Activated T-helper 1 cell treated with anti-CD3 and anti-CD28 coated beads, Interleukin-2, amount 50 U/mL, for 16 hours (primary cell): ENCODE measurements around the gene TSPAN4.

Experiments
- DNase-seq, 2 donors: peaks; one replicate each; pipeline ENCODE4 v3.0.0-alpha.2; 2020; ENCODE audit warnings: low read depth in 1 of 2, low spot score in 1 of 2

Gene TSPAN4

GRCh38 chr11:821512-822371, 20.9 kb upstream of the TSPAN4 start:
- no peak for DNase-seq

- no peak for DNase-seq
Observed at GRCh38 chr11:823441-824291, 19.0 kb upstream of the TSPAN4 start.

- no peak for DNase-seq
Observed at GRCh38 chr11:824292-824880, 18.3 kb upstream of the TSPAN4 start.

- no peak for DNase-seq
Observed at GRCh38 chr11:824942-825341, 17.7 kb upstream of the TSPAN4 start.

DNA sequence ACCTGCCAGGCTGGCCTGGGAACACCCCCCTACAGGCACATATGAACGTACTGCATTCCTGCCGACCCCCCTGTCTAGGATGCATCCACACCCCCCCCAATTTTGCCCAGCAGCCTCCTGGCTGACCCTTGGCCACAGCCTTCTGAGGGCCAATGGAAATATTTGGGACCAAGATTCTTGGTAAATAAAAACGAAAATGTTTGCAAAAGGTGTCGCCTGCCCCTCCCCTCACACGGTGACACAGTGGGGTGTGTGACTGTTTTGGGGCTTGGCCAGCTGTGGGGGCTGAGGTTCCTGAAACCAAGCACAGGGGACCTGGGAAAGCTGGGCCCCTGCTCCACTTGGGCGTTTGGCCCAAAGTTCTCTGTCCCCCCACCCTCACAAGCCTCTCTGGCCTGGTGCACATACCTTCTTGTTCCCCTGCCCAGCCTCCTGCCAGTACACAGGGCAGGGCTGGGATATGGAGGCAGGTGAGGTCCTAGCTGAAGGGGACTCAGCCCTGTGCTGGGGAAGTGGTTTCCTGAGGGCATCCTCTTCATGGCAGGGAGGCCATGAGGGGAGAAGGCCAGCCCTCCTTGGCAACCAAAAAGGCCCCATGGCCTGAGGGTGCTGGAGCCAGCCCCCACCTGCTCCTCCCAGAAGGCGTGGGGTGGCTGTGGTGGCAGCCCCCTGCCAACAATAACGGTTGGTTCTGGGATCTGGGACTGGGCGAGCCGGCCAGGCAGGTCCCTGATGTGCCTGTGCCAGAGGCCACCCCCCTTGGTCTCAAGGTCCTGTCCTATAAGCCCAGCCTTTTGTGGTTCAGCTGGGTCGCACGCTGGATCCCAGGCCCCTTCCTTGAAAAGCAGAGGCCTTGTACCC, 17.1 kb upstream of the TSPAN4 start:
- no peak for DNase-seq

DNA sequence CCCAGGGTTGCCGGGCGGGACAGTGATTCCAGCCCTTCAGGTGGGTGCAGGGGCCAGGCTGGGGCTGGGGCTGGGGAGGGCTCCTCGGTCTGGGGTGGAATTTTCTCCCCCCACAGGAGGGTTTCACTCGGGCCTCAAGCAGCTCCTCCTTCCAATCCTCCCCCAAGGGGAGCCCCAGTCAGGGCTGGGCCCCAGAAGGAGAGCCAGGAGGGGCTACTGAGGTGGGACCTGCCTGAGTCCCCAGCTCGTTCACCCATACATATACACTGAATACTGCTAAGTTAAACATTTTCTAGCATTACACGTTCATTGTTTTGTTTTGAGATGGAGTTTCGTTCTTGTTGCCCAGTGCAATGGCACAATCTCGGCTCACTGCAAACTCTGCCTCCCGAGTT, 16.4 kb upstream of the TSPAN4 start:
- no peak for DNase-seq

DNA sequence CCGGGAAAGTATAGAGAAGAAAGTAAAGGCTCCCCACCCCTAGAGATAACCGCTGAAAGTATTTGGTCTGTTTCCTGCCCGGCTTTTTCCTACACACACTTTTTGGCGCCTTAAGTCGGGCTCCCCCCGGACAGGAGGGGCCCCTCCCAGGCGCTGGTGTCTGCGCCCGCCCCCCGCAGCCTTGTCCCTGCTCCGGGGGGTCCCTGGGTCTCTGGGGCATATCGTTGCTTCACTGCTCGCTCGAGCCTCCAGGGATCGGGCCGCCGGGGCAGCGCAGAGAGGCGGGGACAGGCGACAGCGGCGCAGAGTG, 15.9 kb upstream of the TSPAN4 start:
- no peak for DNase-seq

DNA sequence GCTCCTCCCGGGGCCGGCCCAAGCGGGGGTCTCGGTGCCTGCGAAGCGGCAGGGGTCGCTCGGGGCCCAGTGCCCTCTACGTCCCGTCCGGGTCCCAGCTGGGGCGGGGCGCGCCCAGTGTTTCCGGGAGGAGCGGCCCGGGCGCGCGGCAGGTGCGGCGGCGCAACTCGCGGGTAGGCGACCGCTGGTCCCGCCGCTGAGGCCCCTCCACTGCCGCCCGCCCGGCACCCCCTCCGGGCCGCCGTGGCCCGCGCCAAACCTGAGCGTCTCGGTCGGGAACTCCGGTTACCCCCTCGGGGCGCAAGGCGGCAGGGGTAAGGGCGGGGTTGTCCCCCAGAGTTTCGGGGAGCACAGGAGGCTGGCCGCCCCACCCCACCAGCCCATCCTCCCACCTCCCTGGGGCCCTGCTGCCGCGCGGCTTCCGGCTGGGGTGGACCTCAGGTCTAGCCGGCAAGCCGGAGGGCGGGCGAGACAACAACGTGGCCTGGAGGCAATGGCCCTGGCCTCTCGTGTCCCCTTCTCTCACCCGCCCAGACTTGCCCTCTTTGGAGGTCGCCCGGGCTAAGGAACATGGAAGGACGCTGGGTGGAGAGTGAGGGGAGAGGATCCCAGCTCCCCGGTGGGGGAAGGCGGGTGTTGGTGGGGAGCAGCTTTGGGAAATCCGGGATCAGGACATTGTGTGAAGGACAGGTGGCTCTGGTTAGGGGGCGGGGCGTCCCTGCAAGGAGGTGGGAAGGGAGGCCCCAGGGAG, 15.3 kb upstream of the TSPAN4 start:
- DNase-seq: no peak

DNA sequence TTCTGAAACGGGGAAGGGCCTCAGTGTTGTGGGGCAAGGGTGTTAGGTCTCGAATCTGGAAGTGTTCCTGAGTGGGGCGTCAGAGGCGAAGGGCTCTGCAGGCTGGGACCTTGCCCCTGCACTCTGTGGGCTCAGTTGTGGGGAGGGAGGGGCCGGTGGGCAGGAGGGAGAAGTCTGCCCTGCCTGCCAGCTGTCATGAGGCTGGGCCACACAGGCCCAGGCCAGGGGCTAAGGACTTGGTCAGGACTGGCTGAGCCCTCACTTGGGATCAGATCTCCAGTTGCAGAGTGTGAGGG, 14.8 kb upstream of the TSPAN4 start, which contains the start of gene CRACR2B:
Gene CRACR2B, plus strand, starts transcription at position 23 of the 296 bp plus-strand sequence. CDS start 689 bp downstream, outside the sequence.
- no peak for DNase-seq

DNA sequence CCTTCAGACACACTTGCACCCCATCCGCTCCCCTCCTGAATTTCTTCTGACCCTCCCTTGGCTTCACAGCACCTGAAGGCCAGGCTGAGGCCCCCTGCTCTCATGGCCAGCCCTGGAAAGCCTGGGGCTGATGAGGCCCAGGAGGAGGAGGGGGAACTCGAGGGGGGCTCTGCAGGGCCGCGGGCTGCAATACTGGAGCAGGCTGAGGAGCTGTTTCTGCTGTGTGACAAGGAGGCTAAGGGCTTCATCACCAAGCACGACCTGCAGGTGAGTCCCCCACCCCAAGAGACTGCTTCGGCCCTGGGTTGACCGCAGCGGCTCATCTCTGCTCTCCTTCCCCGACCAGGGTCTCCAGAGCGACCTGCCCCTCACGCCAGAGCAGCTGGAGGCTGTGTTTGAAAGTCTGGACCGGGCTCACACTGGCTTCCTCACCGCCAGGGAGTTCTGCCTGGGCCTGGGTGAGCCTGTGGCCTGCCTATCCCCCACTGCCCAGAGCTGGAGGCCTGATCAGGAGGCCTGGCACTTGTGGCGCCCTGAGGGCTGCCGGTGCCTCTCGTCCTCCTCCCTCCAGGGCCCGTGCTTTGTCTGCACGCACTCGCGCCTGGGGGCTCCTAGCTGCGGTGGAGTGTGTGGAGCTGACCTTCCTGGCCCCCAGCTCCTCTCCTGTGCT, 14.0 kb upstream of the TSPAN4 start:
- DNase-seq: no peak

GRCh38 chr11:829176-829846, 13.3 kb upstream of the TSPAN4 start:
- no peak for DNase-seq

GRCh38 chr11:829847-830294, 12.8 kb upstream of the TSPAN4 start:
- DNase-seq: no peak

DNA sequence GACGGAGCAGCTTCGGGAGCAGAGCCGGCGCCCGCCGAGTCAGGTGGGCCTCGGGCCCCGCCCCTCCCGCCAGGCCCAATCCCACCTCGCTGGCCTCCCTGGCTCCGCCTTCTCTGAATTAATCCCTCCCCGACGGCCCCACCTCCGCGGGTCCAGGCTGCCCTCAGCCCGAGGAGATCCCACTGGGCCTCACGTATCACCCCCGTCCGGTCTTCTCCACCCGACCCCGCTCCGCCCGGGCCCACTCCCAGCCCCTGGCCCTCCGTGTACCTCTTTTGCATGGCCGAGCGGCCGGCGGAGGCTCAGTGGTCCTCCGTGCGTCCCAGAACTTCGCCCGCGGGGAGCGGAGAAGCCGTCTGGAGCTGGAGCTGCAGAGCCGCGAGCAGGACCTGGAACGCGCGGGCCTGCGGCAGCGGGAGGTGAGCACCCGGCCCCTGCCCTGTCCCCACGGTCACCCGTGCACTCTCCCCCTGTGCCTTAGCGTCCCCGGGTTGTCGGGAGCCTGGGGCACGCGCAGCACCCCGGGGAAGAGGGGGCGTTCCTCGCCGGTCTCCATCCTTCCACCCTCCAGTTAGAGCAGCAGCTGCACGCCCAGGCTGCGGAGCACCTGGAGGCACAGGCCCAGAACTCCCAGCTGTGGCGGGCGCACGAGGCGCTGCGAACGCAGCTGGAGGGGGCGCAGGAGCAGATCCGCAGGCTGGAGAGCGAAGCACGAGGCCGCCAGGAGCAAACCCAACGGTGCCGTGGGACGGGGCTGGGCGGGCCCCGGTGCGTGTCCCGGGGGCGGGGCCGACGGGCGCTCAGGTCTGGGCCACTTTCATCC, 12.1 kb upstream of the TSPAN4 start:
- DNase-seq: no peak

GRCh38 chr11:831118-831864, 11.4 kb upstream of the TSPAN4 start:
- no peak for DNase-seq

- DNase-seq: no peak
Observed at GRCh38 chr11:831961-832528, 10.6 kb upstream of the TSPAN4 start.

DNA sequence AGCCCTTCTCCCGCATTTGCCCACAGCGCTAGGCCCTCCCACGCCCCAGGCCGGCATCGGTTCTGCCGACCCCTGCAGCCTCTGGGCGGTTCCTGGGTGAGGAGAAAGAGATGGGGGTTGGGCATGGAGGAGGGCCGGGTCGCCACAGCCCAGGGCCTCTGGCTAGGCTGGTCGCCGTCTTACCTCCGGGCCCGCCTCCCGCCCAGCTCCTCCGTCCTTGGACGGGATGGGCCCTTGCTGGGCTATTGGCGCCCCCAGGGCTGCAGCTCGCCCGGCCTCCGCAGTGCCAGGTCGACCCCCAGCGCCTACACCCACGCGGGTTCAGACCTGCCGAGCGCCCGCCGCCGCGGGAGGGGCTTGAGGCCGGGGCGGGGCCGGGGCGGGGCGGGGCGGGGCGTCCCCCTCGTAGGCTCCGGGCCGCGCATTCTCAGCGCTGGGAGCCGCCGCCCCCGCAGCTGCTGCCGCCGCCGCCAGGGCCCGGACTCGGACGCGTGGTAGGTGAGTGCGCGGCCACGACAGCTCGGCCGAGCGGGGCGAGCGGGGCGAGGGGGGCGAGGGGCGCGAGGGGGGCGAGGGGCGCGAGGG, 10.0 kb upstream of the TSPAN4 start, which contains the start of gene CD151:
Gene CD151, plus strand, starts transcription at position 424 of the 585 bp plus-strand sequence. CDS start 3,118 bp downstream, outside the sequence.
- DNase-seq: no peak
